ENCODE results near the gene TTC7B. TPM values are rescaled to one million over a fixed set of nuclear protein-coding genes. Genes with fewer than 3 reads are reported as not detected.

The TTC7B gene
- total and polyA plus RNA-seq, 9 of the 15 experiments (the other 6 are each of a cell fraction or from before 2014, with no cell fraction given): 2.2 to 77.2 (median 36.7) TPM

GRCh38 chr14:90613997-90614396 lies 202.2 kb downstream of the TTC7B start:
- Histone ChIP-seq H3K79me2 (ENCODE audit: control insufficient read depth, insufficient read depth, low read length) (no peaks in the 10 kb centered on the region), H3K27ac (ENCODE audit: extremely low read depth, low read depth, low read length) (no peak overlapping the region), H3K4me2 (ENCODE audit: insufficient read depth, low read length) (no peak overlapping the region), H3K4me3 (no peak overlapping the region), H3K36me3 (ENCODE audit: control insufficient read depth, insufficient read depth, low read length) (peaks cover 21% of the 10 kb centered on the region; the same call in 2 of the 3 replicates), H3K9me3 (replicated peaks; ENCODE audit: control insufficient read depth, insufficient read depth, low read depth, low read length) (no peaks in the 10 kb centered on the region), H3K27me3 (ENCODE audit: control insufficient read depth in 2 of 2, insufficient read depth in 2 of 2, low read length in 2 of 2) (no peaks in the 10 kb centered on the region), H3K9me1 (ENCODE audit: control insufficient read depth, insufficient read depth, low read length) (no peaks in the 10 kb centered on the region), H4K20me1 (replicated peaks; ENCODE audit: control insufficient read depth, insufficient read depth, low read length) (no peaks in the 10 kb centered on the region), H2AFZ (ENCODE audit: low read depth, low read length) (no peak overlapping the region), H3K4me1 (replicated peaks in 1 of 2; ENCODE audit: control insufficient read depth in 2 of 2, insufficient read depth in 2 of 2, low read length in 2 of 2) (peaks cover 0 to 6% of the 10 kb centered on the region in 2 experiments; a peak in 2 of 5 replicates), H3K9ac (ENCODE audit: insufficient read depth in 1 of 2, low read depth in 2 of 2, low read length in 2 of 2) (no peak overlapping the region)
- WGBS (ENCODE audit: insufficient coverage, low coverage, missing lambda C conversion rate): 80% methylated on average over 4 of the region's 4 CpGs
- DNase-seq (ENCODE audit: extremely low read depth in 1 of 4, low spot score in 3 of 4) (no peak), ATAC-seq (no peak), FAIRE-seq (no peak)
- intact Hi-C loops (cut with micrococcal nuclease) (no loop called here), in situ Hi-C loops (cut with MboI) (no loop called here)
- TF ChIP-seq RBM25 (IDR thresholded peaks at IDR 0.05; ENCODE audit: low read depth, low read length, severe bottlenecking) (peak; percentile 76), NR2C2 (CRISPR knock-in tag; IDR thresholded peaks at IDR 0.05) (no peak), NR2C2 (tag; IDR thresholded peaks at IDR 0.05) (no peak)
- ChIA-PET CTCF (ENCODE audit: low intra/inter-chr PET ratio) (no interaction called here), POLR2A (interaction anchor here (0.5 to 1.0 kb wide), 2 partner anchors 36 to 190 kb away, joined by 3 to 4 read pairs; no protein-coding TSS in a partner anchor)
- no TSS peak for BruUV-seq (replicated peaks)

GRCh38 chr14:90613453-90613852 lies 202.8 kb downstream of the TTC7B start:
- FAIRE-seq (no peak), DNase-seq (ENCODE audit: extremely low read depth in 1 of 4, low spot score in 3 of 4) (no peak), ATAC-seq (no peak)
- intact Hi-C loops (cut with micrococcal nuclease): no loop called here
- H4K20me1 ChIP-seq (replicated peaks; ENCODE audit: control insufficient read depth, insufficient read depth, low read length): no peaks in the 10 kb centered on the region
- ChIA-PET CTCF (ENCODE audit: low intra/inter-chr PET ratio) (no interaction called here), POLR2A (interaction anchor here (1.0 kb wide), 1 partner anchor 35 kb away, joined by 4 read pairs; no protein-coding TSS in a partner anchor)
- H3K4me1 ChIP-seq (replicated peaks in 1 of 2; ENCODE audit: control insufficient read depth in 2 of 2, insufficient read depth in 2 of 2, low read length in 2 of 2): peaks cover 0 to 6% of the 10 kb centered on the region in 2 experiments; a peak in 2 of 5 replicates
- no peaks in the 10 kb centered on the region for H3K27me3 ChIP-seq (ENCODE audit: control insufficient read depth in 2 of 2, insufficient read depth in 2 of 2, low read length in 2 of 2)
- H2AFZ ChIP-seq (ENCODE audit: low read depth, low read length): no peak overlapping the region
- H3K9me1 ChIP-seq (ENCODE audit: control insufficient read depth, insufficient read depth, low read length): no peaks in the 10 kb centered on the region
- H3K36me3 ChIP-seq (ENCODE audit: control insufficient read depth, insufficient read depth, low read length): peaks cover 21% of the 10 kb centered on the region; the same call in 2 of the 3 replicates
- no peak overlapping the region for H3K4me3 ChIP-seq
- H3K27ac ChIP-seq (ENCODE audit: extremely low read depth, low read depth, low read length): no peak overlapping the region
- in situ Hi-C loops (cut with MboI): no loop called here
- no peaks in the 10 kb centered on the region for H3K79me2 ChIP-seq (ENCODE audit: control insufficient read depth, insufficient read depth, low read length)
- no peaks in the 10 kb centered on the region for H3K9me3 ChIP-seq (replicated peaks; ENCODE audit: control insufficient read depth, insufficient read depth, low read depth, low read length)
- 96% methylated on average over 3 of the region's 3 CpGs for WGBS (ENCODE audit: insufficient coverage, low coverage, missing lambda C conversion rate)
- no peak overlapping the region for H3K4me2 ChIP-seq (ENCODE audit: insufficient read depth, low read length)
- H3K9ac ChIP-seq (ENCODE audit: insufficient read depth in 1 of 2, low read depth in 2 of 2, low read length in 2 of 2): no peak overlapping the region
- BruUV-seq (replicated peaks): no TSS peak
- TF ChIP-seq NR0B1 (IDR thresholded peaks at IDR 0.05; ENCODE audit: partially characterized antibody) (no peak), ZFP36 (IDR thresholded peaks at IDR 0.05; ENCODE audit: low read depth, low read length, partially characterized antibody) (no peak), MEF2A (IDR thresholded peaks at IDR 0.05; ENCODE audit: control insufficient read depth, low read depth, low read length) (no peak), HMGXB4 (CRISPR knock-in tag; IDR thresholded peaks at IDR 0.05) (no peak), POLR2H (tag; IDR thresholded peaks at IDR 0.05; ENCODE audit: low read depth) (no peak), XRCC3 (IDR thresholded peaks at IDR 0.05) (no peak), SETDB1 (IDR thresholded peaks at IDR 0.05; ENCODE audit: low read length) (no peak), CBX8 (IDR thresholded peaks at IDR 0.05; ENCODE audit: borderline replicate concordance, extremely low read depth, low read depth, low read length, poor library complexity, severe bottlenecking) (no peak), EP400 (IDR thresholded peaks at IDR 0.05) (no peak)

Measured in K562 (cell line).